ENCODE measurements around the gene SUCO.

DNA sequence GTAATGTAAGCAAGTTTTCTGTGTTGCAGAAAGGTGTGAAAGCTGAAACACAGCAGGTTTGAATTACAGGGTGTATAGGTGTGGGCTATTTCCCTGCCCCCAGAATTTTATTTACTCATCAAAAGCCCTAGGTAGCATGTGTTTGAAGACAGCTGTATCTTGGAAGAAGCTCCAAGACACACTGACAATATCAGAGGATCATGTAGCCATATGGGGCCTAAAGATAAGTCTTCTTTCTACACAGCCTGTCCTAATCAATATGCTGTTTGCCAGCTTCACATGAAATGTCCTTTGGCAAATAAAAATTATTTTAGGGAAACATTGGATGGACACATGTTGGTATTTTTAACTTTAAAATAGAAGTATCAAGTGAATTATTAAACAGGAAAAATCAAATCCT is 17.5 kb upstream of the SUCO start:
- TF ChIP-seq, protein P1, sequence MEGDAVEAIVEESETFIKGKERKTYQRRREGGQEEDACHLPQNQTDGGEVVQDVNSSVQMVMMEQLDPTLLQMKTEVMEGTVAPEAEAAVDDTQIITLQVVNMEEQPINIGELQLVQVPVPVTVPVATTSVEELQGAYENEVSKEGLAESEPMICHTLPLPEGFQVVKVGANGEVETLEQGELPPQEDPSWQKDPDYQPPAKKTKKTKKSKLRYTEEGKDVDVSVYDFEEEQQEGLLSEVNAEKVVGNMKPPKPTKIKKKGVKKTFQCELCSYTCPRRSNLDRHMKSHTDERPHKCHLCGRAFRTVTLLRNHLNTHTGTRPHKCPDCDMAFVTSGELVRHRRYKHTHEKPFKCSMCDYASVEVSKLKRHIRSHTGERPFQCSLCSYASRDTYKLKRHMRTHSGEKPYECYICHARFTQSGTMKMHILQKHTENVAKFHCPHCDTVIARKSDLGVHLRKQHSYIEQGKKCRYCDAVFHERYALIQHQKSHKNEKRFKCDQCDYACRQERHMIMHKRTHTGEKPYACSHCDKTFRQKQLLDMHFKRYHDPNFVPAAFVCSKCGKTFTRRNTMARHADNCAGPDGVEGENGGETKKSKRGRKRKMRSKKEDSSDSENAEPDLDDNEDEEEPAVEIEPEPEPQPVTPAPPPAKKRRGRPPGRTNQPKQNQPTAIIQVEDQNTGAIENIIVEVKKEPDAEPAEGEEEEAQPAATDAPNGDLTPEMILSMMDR (IDR thresholded peaks at IDR 0.05; ENCODE audit: extremely low read depth in 1 of 2, insufficient read depth in 1 of 2, low read depth in 1 of 2, low read length in 2 of 2): no peak
- TF ChIP-seq FOS (IDR thresholded peaks at IDR 0.05; ENCODE audit: borderline replicate concordance, insufficient read depth, low read length): no peak
- no peak for TF ChIP-seq POLR2AphosphoS5 (IDR thresholded peaks at IDR 0.05; ENCODE audit: insufficient read depth, low read depth, low read length)
- TF ChIP-seq MYC (IDR thresholded peaks at IDR 0.05; ENCODE audit: low read depth, low read length): no peak
- no peak for TF ChIP-seq POLR2A (IDR thresholded peaks at IDR 0.05; ENCODE audit: low read depth, low read length)
